Trophoblast cell (in vitro differentiated cells and primary cell): ENCODE measurements around the gene XYLT1.

Experiments used
- DNase-seq, 2 donors: peaks; one replicate each; pipeline ENCODE4 v3.0.0-alpha.2; 2016
- H2AFZ ChIP-seq: 2 replicates; pipeline ENCODE4 v1.6.1; 2013; ENCODE audit warnings: low read length, moderate library complexity, mild to moderate bottlenecking; ENCODE audit not compliant: insufficient read depth, poor library complexity
- H2AK5ac ChIP-seq: 2 replicates; pipeline ENCODE4 v1.6.1; 2013; ENCODE audit warnings: mild to moderate bottlenecking, low read length
- H2BK120ac ChIP-seq: 2 replicates; pipeline ENCODE4 v1.6.1; 2013; ENCODE audit warnings: low read length, mild to moderate bottlenecking, moderate library complexity; ENCODE audit not compliant: insufficient read depth, poor library complexity
- H2BK12ac ChIP-seq: 2 replicates; pipeline ENCODE4 v1.6.1; 2013; ENCODE audit warnings: mild to moderate bottlenecking, low read length, moderate library complexity
- H2BK5ac ChIP-seq: 2 replicates; pipeline ENCODE4 v1.6.1; 2013; ENCODE audit warnings: low read length, low read depth, moderate library complexity, mild to moderate bottlenecking; ENCODE audit not compliant: poor library complexity
- H3K14ac ChIP-seq: 2 replicates; pipeline ENCODE4 v1.6.1; 2013; ENCODE audit warnings: mild to moderate bottlenecking, low read length
- H3K18ac ChIP-seq: 2 replicates; pipeline ENCODE4 v1.6.1; 2013; ENCODE audit warnings: mild to moderate bottlenecking, low read length
- H3K23ac ChIP-seq: 2 replicates; pipeline ENCODE4 v1.6.1; 2013; ENCODE audit warnings: low read length
- H3K27ac ChIP-seq: 2 replicates; pipeline ENCODE4 v1.5.1; 2013; ENCODE audit warnings: low read depth, mild to moderate bottlenecking, inconsistent platforms, low read length, moderate library complexity
- H3K27me3 ChIP-seq: 2 replicates; pipeline ENCODE4 v1.6.1; 2013; ENCODE audit warnings: inconsistent platforms, mild to moderate bottlenecking, low read length, moderate library complexity; ENCODE audit not compliant: insufficient read depth
- H3K36me3 ChIP-seq, 2 experiments: 1 replicate in 1 of 2; 2 replicates in 1 of 2; pipeline ENCODE4 v1.6.1; 2013; ENCODE audit warnings: low read length in 2 of 2, mild to moderate bottlenecking in 2 of 2, moderate library complexity in 1 of 2; ENCODE audit not compliant: insufficient read depth in 2 of 2, control insufficient read depth in 1 of 2
- H3K4ac ChIP-seq: 2 replicates; pipeline ENCODE4 v1.6.1; 2013; ENCODE audit warnings: low read depth, mild to moderate bottlenecking, low read length, moderate library complexity
- H3K4me1 ChIP-seq, 2 experiments: 1 replicate in 1 of 2; 2 replicates in 1 of 2; pipeline ENCODE4 v1.6.1; 2013; ENCODE audit warnings: low read length in 2 of 2, mild to moderate bottlenecking in 2 of 2, moderate library complexity in 1 of 2; ENCODE audit not compliant: insufficient read depth in 2 of 2, control insufficient read depth in 1 of 2
- H3K4me2 ChIP-seq: 2 replicates; pipeline ENCODE4 v1.6.1; 2013; ENCODE audit warnings: inconsistent platforms, mild to moderate bottlenecking, low read length, moderate library complexity
- H3K4me3 ChIP-seq: 2 replicates; pipeline ENCODE4 v1.5.1; 2013; ENCODE audit warnings: mild to moderate bottlenecking, low read depth, low read length, inconsistent platforms
- H3K79me1 ChIP-seq: one replicate; pipeline ENCODE4 v1.6.1; 2013; ENCODE audit warnings: low read length
- H3K79me2 ChIP-seq: 2 replicates; pipeline ENCODE4 v1.6.1; 2013; ENCODE audit warnings: low read length, mild to moderate bottlenecking; ENCODE audit not compliant: control insufficient read depth, insufficient read depth, poor library complexity
- H3K9ac ChIP-seq: 2 replicates; pipeline ENCODE4 v1.6.1; 2013; ENCODE audit warnings: mild to moderate bottlenecking, low read length
- H3K9me3 ChIP-seq: 2 replicates; pipeline ENCODE4 v1.6.1; 2013; ENCODE audit warnings: low read depth, mild to moderate bottlenecking, control low read depth, inconsistent platforms, low read length; ENCODE audit not compliant: insufficient read depth
- H4K12ac ChIP-seq: 2 replicates; pipeline ENCODE4 v1.6.1; 2013; ENCODE audit warnings: low read depth, mild to moderate bottlenecking, low read length, moderate library complexity
- H4K8ac ChIP-seq: 2 replicates; pipeline ENCODE4 v1.6.1; 2013; ENCODE audit warnings: low read depth, mild to moderate bottlenecking, low read length, moderate library complexity
- H4K91ac ChIP-seq: one replicate; pipeline ENCODE4 v1.6.1; 2013; ENCODE audit warnings: low read depth, mild to moderate bottlenecking, low read length, moderate library complexity
- WGBS: extraction: QIAGEN DNeasy Blood & Tissue Kit; methylation state at CpG from one replicate; pipeline ENCODE4 v1.1.7; 2013; ENCODE audit warnings: missing lambda C conversion rate; ENCODE audit not compliant: insufficient read length, insufficient coverage; ENCODE audit errors: extremely low coverage; 5-methylcytosine and 5-hydroxymethylcytosine counted together

Gene XYLT1

DNA sequence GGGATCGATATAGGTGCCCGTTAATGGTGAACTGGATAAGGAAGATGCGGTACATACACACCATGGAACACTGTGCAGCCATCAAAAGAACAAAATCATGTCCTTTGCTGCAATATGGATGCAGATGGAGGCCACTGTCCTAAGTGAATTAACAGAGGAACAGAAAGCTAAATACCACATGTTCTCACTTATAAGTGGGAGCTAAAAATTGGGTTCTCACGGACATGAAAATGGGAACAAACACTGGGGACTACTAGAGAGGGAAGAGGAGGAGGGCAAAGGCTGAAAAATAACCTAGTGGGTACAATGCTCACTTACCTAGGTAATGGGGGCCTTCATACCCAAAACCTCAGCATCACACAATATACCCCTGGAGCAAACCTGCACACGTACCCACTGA, 302.6 kb downstream of the XYLT1 start:
- no peak overlapping the region for H3K4me3 ChIP-seq
- no peak overlapping the region for H2BK120ac ChIP-seq
- H3K9ac ChIP-seq, result no peak overlapping the region
- H4K91ac ChIP-seq, result no peak overlapping the region
- H4K8ac ChIP-seq, result no peak overlapping the region
- no peak overlapping the region for H4K12ac ChIP-seq
- H2AFZ ChIP-seq, result no peak overlapping the region
- no peaks in the 10 kb centered on the region for H3K79me2 ChIP-seq
- WGBS, result no CpG with 5 or more reads among the region's 5 CpGs
- no peaks in the 10 kb centered on the region for H3K36me3 ChIP-seq
- H3K14ac ChIP-seq, result no peak overlapping the region
- H2BK12ac ChIP-seq, result no peak overlapping the region
- DNase-seq, result no peak
- H3K79me1 ChIP-seq, result no peaks in the 10 kb centered on the region
- no peak overlapping the region for H3K23ac ChIP-seq
- H3K4me2 ChIP-seq, result no peak overlapping the region
- H3K27me3 ChIP-seq, result no peaks in the 10 kb centered on the region
- no peak overlapping the region for H2AK5ac ChIP-seq
- peaks cover 2% of the 10 kb centered on the region for H3K9me3 ChIP-seq
- H3K18ac ChIP-seq, result no peak overlapping the region
- no peak overlapping the region for H3K4ac ChIP-seq
- H3K27ac ChIP-seq, result no peak overlapping the region
- no peak overlapping the region for H2BK5ac ChIP-seq
- H3K4me1 ChIP-seq, result peaks cover 1 to 2% of the 10 kb centered on the region in 2 experiments

DNA sequence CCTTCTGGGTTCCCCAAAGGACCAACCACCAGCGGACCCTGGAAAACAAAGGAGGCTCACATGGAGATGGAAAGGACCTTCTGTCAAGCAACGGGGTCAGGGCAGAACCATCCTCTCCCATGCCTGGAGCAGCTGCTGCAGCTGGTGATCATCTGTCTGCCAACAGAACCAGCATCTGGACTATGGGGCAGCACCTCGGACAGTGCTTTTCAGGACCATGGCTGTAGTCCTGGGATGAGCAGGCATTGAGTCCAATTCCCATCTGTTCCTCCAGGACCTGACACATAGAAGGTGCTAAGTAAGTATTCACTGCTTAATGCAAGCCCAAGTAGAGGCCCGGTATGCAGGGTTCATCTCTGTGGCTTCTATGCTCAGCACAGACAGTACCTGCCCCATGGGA, 304.7 kb downstream of the XYLT1 start:
- Histone ChIP-seq H2AK5ac (no peak overlapping the region), H2AFZ (no peak overlapping the region), H3K4me3 (no peak overlapping the region), H3K36me3 (no peaks in the 10 kb centered on the region), H2BK120ac (no peak overlapping the region), H3K4me2 (no peak overlapping the region), H3K14ac (no peak overlapping the region), H3K79me2 (no peaks in the 10 kb centered on the region), H3K27me3 (no peaks in the 10 kb centered on the region), H3K79me1 (no peaks in the 10 kb centered on the region), H3K27ac (no peak overlapping the region), H3K9ac (no peak overlapping the region), H3K4ac (no peak overlapping the region), H4K12ac (no peak overlapping the region), H4K91ac (no peak overlapping the region), H4K8ac (no peak overlapping the region), H3K23ac (no peak overlapping the region), H3K18ac (no peak overlapping the region), H3K4me1 (no peaks in the 10 kb centered on the region), H2BK12ac (no peak overlapping the region), H3K9me3 (peaks cover 2% of the 10 kb centered on the region), H2BK5ac (no peak overlapping the region)
- WGBS, result no CpG with 5 or more reads among the region's 4 CpGs
- DNase-seq, result no peak

DNA sequence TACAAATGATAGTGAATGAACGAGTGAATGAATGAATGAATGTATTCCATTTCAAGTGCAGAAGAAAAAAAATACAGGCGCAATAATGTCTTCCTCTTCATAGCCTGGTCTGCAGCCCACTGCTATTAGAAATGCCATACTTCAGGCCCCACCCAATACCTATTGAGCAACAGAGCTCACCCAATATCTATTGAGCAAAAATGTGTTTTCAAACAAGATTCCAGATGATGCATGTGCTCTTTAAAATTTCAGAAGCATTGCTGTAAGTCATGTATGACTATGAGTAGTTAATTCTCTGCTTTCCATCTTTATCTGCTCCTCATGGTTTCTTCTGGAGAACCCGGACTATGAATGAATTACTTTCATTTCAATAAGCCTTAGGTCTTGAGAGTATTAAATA, 308.2 kb downstream of the XYLT1 start:
- no peak overlapping the region for H2AFZ ChIP-seq

DNA sequence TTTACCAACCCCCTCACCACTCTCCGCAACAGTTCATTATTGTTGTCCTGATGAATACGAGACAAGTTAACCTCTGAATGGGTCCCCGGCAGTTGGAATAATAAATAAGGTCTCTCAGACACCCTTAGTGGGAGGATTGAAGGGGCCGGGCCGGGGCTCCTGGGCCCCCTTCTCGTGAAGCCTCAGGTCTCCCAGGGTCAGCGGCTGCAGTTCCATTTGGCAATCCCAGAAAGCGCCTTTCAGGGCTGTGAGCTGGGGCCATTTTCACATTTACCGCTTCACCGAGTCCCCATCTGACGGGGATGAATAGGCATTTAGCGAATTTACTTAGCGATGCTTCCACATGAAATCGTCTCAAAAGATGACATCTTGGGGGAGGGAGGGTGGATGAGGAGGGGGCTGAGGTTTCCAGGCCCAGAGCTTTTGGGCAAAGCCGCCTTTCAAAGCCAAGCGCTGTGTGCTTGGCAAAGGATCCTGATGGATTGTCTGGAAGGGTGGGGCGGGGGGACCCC, 309.8 kb downstream of the XYLT1 start:
- Histone ChIP-seq H3K9ac (no peak overlapping the region), H3K4ac (no peak overlapping the region), H3K27ac (no peak overlapping the region), H2BK120ac (no peak overlapping the region), H2BK5ac (no peak overlapping the region), H3K4me1 (no peaks in the 10 kb centered on the region), H4K91ac (no peak overlapping the region), H2BK12ac (no peak overlapping the region), H3K79me2 (no peaks in the 10 kb centered on the region), H2AFZ (no peak overlapping the region), H4K8ac (no peak overlapping the region), H3K36me3 (no peaks in the 10 kb centered on the region), H3K79me1 (no peaks in the 10 kb centered on the region), H3K4me3 (no peak overlapping the region), H3K14ac (no peak overlapping the region), H4K12ac (no peak overlapping the region), H3K27me3 (no peaks in the 10 kb centered on the region), H3K18ac (no peak overlapping the region), H3K4me2 (no peak overlapping the region), H3K23ac (no peak overlapping the region), H3K9me3 (peaks cover 2% of the 10 kb centered on the region), H2AK5ac (no peak overlapping the region)
- no CpG with 5 or more reads among the region's 17 CpGs for WGBS
- DNase-seq, result no peak

More for the DNA sequence above, 308.2 kb downstream of the XYLT1 start:
- no peaks in the 10 kb centered on the region for H3K36me3 ChIP-seq
- H3K79me1 ChIP-seq, result no peaks in the 10 kb centered on the region
- peak in 1 of 2 donors; percentile 62 for DNase-seq
- H3K79me2 ChIP-seq, result no peaks in the 10 kb centered on the region
- H3K9ac ChIP-seq, result no peak overlapping the region
- H3K27ac ChIP-seq, result no peak overlapping the region
- H3K4me1 ChIP-seq, result no peaks in the 10 kb centered on the region
- WGBS, result no CpG with 5 or more reads among the region's 3 CpGs
- no peak overlapping the region for H2BK12ac ChIP-seq
- H3K4me3 ChIP-seq, result no peak overlapping the region
- H4K12ac ChIP-seq, result no peak overlapping the region
- H2BK5ac ChIP-seq, result no peak overlapping the region
- peaks cover 2% of the 10 kb centered on the region for H3K9me3 ChIP-seq
- no peaks in the 10 kb centered on the region for H3K27me3 ChIP-seq
- no peak overlapping the region for H2BK120ac ChIP-seq
- no peak overlapping the region for H2AK5ac ChIP-seq
- H3K4ac ChIP-seq, result no peak overlapping the region
- no peak overlapping the region for H4K8ac ChIP-seq
- no peak overlapping the region for H3K4me2 ChIP-seq
- H3K14ac ChIP-seq, result no peak overlapping the region
- H3K18ac ChIP-seq, result no peak overlapping the region
- no peak overlapping the region for H3K23ac ChIP-seq
- H4K91ac ChIP-seq, result no peak overlapping the region
